ENCODE measurements around the gene KCNQ1. TPM values are rescaled to one million over a fixed set of nuclear protein-coding genes. Genes with fewer than 3 reads are reported as not detected.

The KCNQ1 gene
- total and polyA plus RNA-seq, 7 donors: 0.48 to 3.1 (median 1.1) TPM

GRCh38 chr11:2844116-2844842 is 399.5 kb downstream of the KCNQ1 start:
- Histone ChIP-seq H3K4me1 (no peaks in the 10 kb centered on the region), H3K4me3 (no peak overlapping the region), H3K9me3 (no peaks in the 10 kb centered on the region), H3K36me3 (ENCODE audit: insufficient read depth in 1 of 2, low read depth in 1 of 2) (no peaks in the 10 kb centered on the region), H3K27me3 (ENCODE audit: insufficient read depth in 3 of 3, low read length in 2 of 3) (no peaks in the 10 kb centered on the region), H3K27ac (no peak overlapping the region)
- TF ChIP-seq CTCF (IDR thresholded peaks at IDR 0.05): no peak
- intact Hi-C loops (cut with DNase I): no loop called here
- no peak for ATAC-seq
- peak in 1 of 2 donors; percentile 42 for DNase-seq
- WGBS, 3 donors: 79 to 83% (median 83%) methylated on average over 19 of the region's 19 CpGs

DNA sequence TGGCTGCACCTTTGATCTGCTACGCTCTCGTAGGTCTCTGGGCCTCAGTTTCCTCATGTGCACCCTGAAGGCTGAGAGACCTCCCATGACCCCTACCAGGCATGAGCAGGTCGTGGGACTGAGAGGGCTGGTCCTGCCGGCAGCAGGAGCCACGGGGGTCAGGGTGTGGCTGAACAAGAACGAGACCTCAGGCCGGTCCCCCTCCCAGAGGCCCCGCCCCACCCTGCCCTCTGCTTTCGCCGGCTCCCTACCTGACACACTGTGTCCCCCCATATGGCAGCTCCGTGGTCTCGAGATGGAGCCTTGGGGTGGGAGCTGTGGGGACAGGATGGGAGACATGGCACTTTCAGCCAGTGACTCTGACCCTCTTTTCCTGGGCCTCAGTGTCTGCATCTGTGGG is 400.2 kb downstream of the KCNQ1 start:
- intact Hi-C loops (cut with DNase I): no loop called here
- TF ChIP-seq CTCF (IDR thresholded peaks at IDR 0.05): no peak
- no peak for DNase-seq
- Histone ChIP-seq H3K27me3 (ENCODE audit: insufficient read depth in 3 of 3, low read length in 2 of 3) (no peaks in the 10 kb centered on the region), H3K4me1 (no peaks in the 10 kb centered on the region), H3K4me3 (no peak overlapping the region), H3K27ac (no peak overlapping the region), H3K36me3 (ENCODE audit: insufficient read depth in 1 of 2, low read depth in 1 of 2) (no peaks in the 10 kb centered on the region), H3K9me3 (no peaks in the 10 kb centered on the region)
- 90 to 92% (median 91%) methylated on average over 12 of the region's 12 CpGs for WGBS, 3 donors
- ATAC-seq: no peak

GRCh38 chr11:2846056-2846455 is 401.2 kb downstream of the KCNQ1 start:
- no peak overlapping the region for H3K4me3 ChIP-seq
- ATAC-seq (no peak), DNase-seq (no peak)
- no peaks in the 10 kb centered on the region for H3K27me3 ChIP-seq (ENCODE audit: insufficient read depth in 3 of 3, low read length in 2 of 3)
- intact Hi-C loops (cut with DNase I): no loop called here
- H3K4me1 ChIP-seq: no peaks in the 10 kb centered on the region
- 87 to 90% (median 88%) methylated on average over 17 of the region's 17 CpGs for WGBS, 3 donors
- H3K9me3 ChIP-seq: no peaks in the 10 kb centered on the region
- no peaks in the 10 kb centered on the region for H3K36me3 ChIP-seq (ENCODE audit: insufficient read depth in 1 of 2, low read depth in 1 of 2)
- H3K27ac ChIP-seq: no peak overlapping the region
- TF ChIP-seq CTCF (IDR thresholded peaks at IDR 0.05): no peak

DNA sequence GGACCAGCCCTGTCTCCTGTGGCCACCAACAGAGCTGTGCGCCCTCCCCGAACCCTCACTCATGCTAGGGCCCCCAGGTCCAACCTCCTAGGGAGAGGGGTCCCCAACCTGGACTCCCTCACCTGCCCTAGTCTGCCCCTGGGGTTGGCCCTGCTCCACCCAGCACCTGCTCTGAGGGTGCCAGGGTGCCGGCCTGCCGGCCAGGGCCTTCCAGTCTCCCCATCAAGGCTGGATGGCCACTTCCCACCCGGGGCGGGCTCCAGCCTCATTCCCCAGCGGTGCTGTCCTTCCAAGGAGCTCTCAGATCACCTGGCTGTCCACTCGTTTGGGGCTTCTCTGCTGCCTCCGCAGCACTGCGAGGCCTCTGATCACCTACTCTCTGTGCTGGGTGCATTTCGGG is 401.7 kb downstream of the KCNQ1 start:
- no peaks in the 10 kb centered on the region for H3K4me1 ChIP-seq
- H3K36me3 ChIP-seq (ENCODE audit: insufficient read depth in 1 of 2, low read depth in 1 of 2): no peaks in the 10 kb centered on the region
- TF ChIP-seq CTCF (IDR thresholded peaks at IDR 0.05): no peak
- H3K9me3 ChIP-seq: no peaks in the 10 kb centered on the region
- ATAC-seq (no peak), DNase-seq (no peak)
- WGBS, 3 donors: 88 to 95% (median 92%) methylated on average over 11 of the region's 11 CpGs
- H3K27ac ChIP-seq: no peak overlapping the region
- intact Hi-C loops (cut with DNase I): no loop called here
- H3K27me3 ChIP-seq (ENCODE audit: insufficient read depth in 3 of 3, low read length in 2 of 3): no peaks in the 10 kb centered on the region
- no peak overlapping the region for H3K4me3 ChIP-seq

- H3K27ac ChIP-seq: no peak overlapping the region
- H3K36me3 ChIP-seq (ENCODE audit: insufficient read depth in 1 of 2, low read depth in 1 of 2): no peaks in the 10 kb centered on the region
- H3K27me3 ChIP-seq (ENCODE audit: insufficient read depth in 3 of 3, low read length in 2 of 3): no peaks in the 10 kb centered on the region
- ATAC-seq (no peak), DNase-seq (no peak)
- H3K9me3 ChIP-seq: no peaks in the 10 kb centered on the region
- no peak for TF ChIP-seq CTCF (IDR thresholded peaks at IDR 0.05)
- WGBS, 3 donors: 84 to 86% (median 86%) methylated on average over 21 of the region's 21 CpGs
- H3K4me3 ChIP-seq: no peak overlapping the region
- H3K4me1 ChIP-seq: no peaks in the 10 kb centered on the region
- intact Hi-C loops (cut with DNase I): no loop called here
These were observed 402.8 kb downstream of the KCNQ1 start for GRCh38 chr11:2847561-2847960.

Data from psoas muscle (tissue), 8 donors.